Stimulated activated CD8-positive, alpha-beta memory T cell treated with anti-CD3 and anti-CD28 coated beads, Interleukin-15, amount 100 ng/mL, for 4 hours (primary cell): ENCODE measurements around the gene IQGAP2.
"Not testable (repeated sequence)": the region's sequence is repeated elsewhere in the genome, so short reads cannot be mapped to it uniquely, and the experiment has no call there.

Source experiments
- DNase-seq, 2 donors: peaks; one replicate each; pipeline ENCODE4 v3.0.0-alpha.2; 2020; ENCODE audit warnings: low read depth in 2 of 2

The IQGAP2 gene

GRCh38 chr5:76499507-76500161, 96.5 kb downstream of the IQGAP2 start:
- no peak for DNase-seq

DNA sequence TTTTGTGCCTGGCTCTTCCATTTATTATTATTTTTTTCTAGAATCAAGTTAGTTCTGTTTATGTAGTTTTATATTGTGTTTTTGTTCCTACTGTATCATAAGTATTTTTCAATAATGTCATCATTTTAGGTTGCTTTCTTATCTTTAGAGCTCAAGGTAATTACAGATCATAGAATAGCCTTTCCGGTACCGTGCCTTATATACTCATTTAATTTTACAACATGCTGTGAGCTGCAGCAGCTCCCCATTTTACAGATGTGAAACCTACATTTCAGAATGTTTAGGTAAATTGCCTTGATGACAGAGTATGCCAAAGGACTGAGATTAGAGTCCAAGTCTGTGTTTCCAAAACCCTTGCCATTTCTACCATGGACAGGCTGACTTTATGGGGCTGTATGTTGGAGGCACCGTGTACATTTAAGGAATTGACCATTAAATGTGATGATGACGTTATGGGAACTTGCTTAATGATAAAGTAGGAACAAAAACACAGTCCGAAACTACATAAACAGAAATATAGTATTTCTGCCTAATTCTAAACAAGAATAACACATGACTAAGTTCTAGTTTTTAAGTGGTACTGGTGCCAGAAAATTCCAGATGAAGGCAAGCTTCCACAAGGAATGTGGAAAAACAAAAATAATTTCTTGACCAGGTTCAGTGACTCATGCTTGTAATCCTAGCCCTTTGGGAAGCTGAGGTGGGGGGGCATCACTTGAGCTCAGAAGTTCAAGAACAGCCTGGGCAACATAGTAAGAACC, 97.7 kb downstream of the IQGAP2 start:
- no peak for DNase-seq

DNA sequence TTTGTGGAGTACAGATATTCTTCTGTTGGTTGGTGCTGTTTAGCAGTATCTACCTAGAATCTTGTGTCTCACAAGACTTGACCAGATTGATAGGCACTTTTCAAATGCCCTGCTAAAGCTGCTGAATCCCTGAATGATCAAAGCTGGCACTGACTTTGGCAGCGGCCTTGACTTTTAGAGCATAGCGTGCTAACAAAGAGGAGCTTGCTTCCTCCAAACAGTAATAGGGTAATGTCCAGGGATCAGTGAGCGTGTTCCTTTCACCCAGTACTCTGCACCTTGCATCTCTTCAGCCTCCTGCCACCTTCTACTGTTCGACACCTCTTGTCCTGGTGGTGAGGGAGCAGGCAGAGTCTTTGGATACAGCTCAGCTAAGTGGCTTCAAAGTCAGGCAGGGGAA, 100.8 kb downstream of the IQGAP2 start:
- no peak for DNase-seq

GRCh38 chr5:76504901-76505564, 101.9 kb downstream of the IQGAP2 start:
- DNase-seq = no peak

DNA sequence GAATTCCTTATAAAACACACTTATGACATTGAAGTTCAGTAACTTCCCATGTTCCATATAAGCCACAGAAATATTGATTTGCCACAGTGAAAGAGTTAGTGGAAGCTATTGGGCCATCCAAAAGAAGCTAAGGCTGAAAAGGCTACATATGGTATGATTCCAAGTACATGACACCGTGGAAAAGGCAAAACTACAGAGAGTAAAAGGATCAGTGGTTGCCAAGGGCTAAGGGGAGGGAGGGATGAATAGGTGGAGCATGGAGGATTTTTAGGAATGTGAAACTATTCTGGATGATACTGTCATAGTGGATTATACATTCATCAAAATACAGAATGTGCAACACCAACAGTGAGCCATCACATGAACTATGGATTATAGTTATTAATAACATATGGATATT, 110.4 kb downstream of the IQGAP2 start:
- no peak for DNase-seq

- no peak for DNase-seq
Observed at GRCh38 chr5:76514292-76514691, 111.2 kb downstream of the IQGAP2 start.

DNA sequence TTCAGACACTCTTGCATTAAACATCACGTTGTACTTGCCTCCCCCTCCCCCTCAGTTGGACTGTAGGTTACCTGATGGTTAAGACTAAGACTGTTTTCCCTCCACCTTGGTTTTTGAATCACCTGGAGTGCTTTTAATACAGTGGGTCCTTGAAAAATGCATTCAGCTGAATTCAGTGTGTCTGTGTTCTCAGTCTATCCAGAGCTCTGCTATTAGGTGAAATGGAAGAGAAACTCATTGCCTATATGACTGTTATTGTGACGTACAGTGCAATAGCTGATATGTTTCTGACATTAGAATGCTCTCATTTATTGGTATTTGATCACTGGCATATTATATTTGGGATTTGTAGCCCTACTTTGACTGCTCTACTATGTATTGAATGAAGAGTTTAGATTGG, 111.6 kb downstream of the IQGAP2 start:
- DNase-seq = no peak

DNA sequence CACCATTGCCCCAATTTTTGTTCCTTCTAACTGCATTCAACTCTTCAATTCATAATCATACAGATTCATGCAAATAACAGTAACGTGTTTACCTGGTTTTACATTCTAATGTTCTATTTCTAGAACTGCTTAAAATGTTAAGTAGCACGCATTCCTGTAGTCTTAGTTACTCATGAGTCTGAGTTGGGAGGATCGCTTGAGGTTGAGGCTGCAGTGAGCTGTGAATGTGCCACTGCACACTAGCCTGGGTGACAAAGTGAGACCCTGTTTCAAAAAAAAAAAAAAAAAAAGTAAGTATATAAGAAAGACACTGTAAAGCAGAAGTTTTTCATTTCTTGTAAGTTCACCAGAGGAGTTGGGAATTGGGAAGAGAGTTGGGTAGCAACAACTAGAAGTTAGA, 114.2 kb downstream of the IQGAP2 start:
- no peak for DNase-seq

DNA sequence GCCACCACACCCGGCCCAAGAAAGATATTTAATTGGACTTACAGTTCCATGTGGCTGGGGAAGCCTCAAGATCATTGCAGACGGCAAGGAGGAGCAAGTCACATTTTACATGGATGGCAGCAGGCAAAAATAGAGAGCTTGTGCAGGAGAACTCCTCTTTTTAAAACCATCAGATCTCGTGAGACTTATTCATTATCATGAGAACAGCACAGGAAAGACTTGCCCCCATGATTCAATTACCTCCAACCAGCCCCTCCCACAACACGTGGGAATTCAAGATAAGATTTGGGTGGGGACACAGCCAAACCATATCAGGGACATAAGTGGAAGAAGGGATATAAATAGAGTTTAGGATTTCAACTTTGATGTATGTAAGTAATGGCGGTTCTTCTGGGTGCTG, 115.2 kb downstream of the IQGAP2 start:
- not testable (repeated sequence) for DNase-seq

GRCh38 chr5:76521240-76521758, 118.2 kb downstream of the IQGAP2 start:
- no peak for DNase-seq

DNA sequence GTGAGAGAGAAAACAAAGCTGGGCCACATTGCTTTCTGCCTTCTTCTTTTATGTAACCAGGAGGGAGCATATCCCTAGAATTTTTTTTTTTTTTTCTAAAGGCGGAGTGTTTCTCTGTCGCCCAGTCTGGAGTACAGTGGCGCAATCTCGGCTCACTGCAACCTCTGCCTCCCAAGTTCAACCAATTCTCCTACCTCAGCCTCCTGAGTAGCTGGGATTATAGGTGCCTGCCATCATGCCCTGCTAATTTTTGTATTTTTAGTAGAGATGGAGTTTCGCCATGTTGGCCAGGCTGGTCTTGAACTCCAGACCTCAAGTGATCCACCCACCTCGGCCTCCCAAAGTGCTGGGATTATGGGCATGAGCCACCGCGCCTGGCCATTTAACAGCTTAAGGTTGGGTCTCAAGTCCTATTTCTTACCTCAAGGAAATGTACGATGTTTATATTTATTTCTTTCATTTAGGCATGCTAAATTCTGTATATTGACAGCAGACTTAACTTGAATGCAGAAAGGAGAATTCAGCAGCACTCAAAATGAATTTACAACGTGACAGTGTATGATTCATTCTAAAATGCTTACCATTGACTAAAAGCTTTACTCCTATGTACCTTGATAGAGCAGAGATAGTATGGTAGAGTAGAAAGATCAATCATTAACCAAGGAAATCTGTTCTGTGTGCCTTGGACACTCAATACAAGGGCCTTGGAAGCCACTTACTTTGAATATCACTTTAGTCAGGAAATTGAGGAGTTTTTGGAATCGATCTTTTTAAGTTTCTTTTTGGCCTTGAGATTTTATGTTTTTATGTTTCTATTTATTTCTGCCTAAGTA, 119.2 kb downstream of the IQGAP2 start:
- no peak for DNase-seq

DNA sequence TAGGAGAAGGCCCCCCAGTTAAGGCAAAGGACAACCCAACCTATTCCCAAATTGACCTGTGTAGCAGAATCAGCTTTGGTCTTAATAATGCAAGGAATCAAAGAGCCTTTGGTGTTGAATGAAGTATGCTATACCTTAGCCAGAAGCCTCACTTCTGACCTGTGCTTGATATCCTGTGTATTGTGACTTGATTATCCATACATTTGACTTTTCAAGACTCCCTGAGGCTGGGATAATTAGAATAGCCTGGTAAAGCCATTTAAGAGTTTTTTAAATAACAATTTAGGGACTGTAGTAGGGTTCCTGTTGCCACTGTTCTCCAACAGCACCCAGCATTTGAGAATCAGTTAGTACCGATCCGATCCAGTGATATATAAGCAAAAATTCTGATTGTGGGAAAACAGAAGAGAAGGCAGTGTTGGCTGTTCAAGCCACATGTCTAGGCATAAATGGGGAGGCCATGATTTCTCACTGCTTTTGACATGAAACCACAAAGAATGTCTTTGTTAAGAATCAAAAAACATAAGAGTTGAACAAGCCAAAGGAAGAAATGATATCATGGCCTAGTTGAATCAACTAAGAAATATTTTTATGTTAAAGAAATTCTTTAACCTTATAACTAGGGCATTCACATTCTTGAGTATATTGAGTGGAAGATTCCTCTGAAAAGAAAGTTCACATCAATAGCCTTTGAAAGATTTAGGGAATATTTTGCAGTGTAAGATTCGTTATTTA, 121.2 kb downstream of the IQGAP2 start:
- DNase-seq = no peak

DNA sequence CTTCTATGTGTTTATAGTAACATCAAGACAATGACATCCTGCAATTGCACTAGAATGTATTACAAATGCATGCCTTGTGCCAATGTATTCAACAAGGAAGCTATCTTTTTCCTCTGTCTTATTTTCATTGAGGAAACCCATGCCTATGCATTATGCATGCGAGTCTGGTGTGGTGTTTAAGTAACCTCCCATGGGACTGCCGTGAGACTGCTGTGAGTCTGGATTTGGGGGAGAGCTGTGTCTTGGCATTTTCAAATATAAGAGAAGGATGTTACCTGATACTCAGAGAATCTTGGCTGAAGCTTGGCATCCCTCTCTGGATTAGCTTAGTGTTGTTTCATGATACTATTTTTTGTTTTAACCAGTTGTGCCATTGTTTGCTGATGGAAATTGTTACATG, 121.8 kb downstream of the IQGAP2 start:
- DNase-seq = no peak

GRCh38 chr5:76525956-76526355, 122.9 kb downstream of the IQGAP2 start:
- no peak for DNase-seq

DNA sequence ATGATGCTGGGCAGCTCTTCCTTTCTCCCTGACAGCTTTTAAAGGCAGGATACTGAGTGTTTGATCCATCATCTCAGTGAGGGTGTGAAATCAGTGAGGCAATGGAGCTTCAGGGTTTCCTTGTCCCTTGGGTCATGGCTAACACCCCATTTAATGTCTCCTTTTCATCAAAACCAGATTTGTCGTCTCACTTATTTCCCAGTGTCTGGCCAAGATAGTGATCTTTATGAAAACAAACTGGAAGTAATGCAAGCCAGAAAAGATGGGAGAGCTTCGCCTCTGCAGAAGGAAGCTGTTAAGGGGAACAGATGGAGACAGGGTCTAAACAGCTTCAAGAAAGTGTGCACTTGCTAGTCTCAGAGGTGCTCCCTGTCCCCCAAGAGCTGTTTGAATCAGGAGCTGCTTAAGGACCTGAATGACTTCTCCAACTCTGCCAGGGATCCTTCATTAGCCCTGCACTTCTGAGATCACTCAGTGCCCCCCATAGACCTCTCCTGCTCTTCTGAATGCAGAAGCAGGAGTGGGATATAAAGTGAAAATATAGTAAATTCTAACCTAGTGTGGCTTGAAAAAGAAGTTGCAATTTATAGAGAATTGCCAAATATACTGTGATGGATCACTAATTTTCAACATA, 124.0 kb downstream of the IQGAP2 start:
- no peak for DNase-seq

GRCh38 chr5:76527685-76528161, 124.6 kb downstream of the IQGAP2 start:
- no peak for DNase-seq

DNA sequence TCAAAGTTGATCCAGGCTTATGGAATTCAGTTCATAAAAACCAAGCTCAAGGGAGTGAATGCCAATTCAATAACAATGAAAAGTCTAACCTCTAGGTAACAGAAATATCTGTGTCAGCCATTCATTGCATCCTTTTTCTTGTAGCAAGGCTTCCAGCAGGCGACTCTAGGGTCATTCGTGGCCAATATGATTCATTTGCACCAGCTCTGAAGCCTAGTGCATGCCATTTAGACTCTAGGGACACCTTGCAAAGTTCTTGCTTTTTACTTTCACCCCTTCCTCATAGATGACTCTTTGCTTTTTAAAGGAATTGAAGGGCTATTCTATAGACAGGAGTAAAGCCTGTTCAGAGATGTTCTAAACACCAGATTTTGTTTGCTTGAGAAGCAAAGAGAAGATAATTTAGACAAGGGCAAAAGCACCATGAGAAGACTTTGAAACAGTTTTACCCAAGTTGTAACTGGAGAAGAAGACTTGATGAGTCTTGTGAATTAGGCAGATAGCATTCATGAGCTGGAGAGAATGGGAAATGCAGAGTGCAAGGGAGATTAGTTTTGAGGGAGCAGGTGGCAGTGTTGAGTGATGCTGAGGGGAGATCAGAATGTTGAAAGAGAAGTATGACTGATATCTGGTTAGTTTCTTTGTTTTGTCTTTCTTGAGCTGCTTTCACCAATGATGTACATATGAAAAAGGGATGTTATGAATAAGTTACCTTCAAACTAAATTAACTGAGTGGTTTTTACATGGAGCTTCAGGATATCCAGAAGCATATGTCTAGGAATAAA, 125.7 kb downstream of the IQGAP2 start:
- no peak for DNase-seq

GRCh38 chr5:76529464-76530344, 126.6 kb downstream of the IQGAP2 start:
- DNase-seq = no peak

DNA sequence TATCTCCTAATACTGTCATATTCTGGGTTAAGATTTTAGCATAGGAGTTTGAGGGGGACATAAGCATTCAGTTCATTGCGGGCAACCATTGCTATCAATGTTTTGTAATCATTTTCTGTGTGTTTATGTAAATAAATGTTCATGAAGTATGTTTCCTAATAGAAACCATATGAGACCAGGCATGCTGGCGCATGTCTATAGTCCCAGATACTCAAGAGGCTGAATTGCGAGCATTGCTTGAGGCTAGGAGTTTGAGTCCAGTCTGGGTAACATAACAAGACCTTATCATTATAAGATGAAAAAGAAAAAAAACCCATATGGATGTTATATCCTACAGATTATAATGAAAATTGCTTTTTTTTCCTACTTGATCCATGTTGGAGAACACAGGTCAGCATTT, 129.0 kb downstream of the IQGAP2 start:
- DNase-seq = no peak
